ENCODE results near the gene CFAP74. TPM values are rescaled to one million over a fixed set of nuclear protein-coding genes. Genes with fewer than 3 reads are reported as not detected.
"Not testable (repeated sequence)": the region's sequence is repeated elsewhere in the genome, so short reads cannot be mapped to it uniquely, and the experiment has no call there.

CFAP74 gene
- total and polyA plus RNA-seq, 12 donors: 0.03 TPM; not detected in 11

GRCh38 chr1:1984560-1985070 lies 19.0 kb downstream of the CFAP74 start:
- Histone ChIP-seq H3K27ac (no peak overlapping the region), H3K4me1 (peaks cover 0 to 12% (median 6%) of the 10 kb centered on the region in 9 donors), H3K4me3 (no peak overlapping the region), H3K27me3 (peaks cover 0 to 36% (median 23%) of the 10 kb centered on the region in 7 donors), H3K9me3 (no peaks in the 10 kb centered on the region), H3K36me3 (no peaks in the 10 kb centered on the region)
- DNase-seq: no peak
- intact Hi-C loops (cut with DNase I): no loop called here
- WGBS, 2 donors: 83 to 84% methylated on average over 17 of the region's 17 CpGs
- ATAC-seq: no peak
- no peak for TF ChIP-seq CTCF (IDR thresholded peaks at IDR 0.05)

GRCh38 chr1:1982379-1983232 lies 21.0 kb downstream of the CFAP74 start:
- Histone ChIP-seq H3K27ac (no peak overlapping the region), H3K4me1 (no peaks in the 10 kb centered on the region), H3K9me3 (no peaks in the 10 kb centered on the region), H3K36me3 (no peaks in the 10 kb centered on the region), H3K4me3 (no peak overlapping the region), H3K27me3 (peaks cover 0 to 27% (median 15%) of the 10 kb centered on the region in 7 donors)
- no peak for TF ChIP-seq CTCF (IDR thresholded peaks at IDR 0.05)
- intact Hi-C loops (cut with DNase I): no loop called here
- WGBS, 2 donors: 87 to 92% methylated on average over 36 of the region's 36 CpGs
- DNase-seq (no peak), ATAC-seq (no peak)

GRCh38 chr1:1981631-1982327 lies 21.8 kb downstream of the CFAP74 start:
- DNase-seq; intact Hi-C loops (cut with DNase I); H3K4me3 ChIP-seq; H3K4me1 ChIP-seq; H3K27ac ChIP-seq; H3K9me3 ChIP-seq; H3K36me3 ChIP-seq; ATAC-seq: not testable (repeated sequence)
- peaks cover 0 to 18% (median 7%) of the 10 kb centered on the region in 7 donors for H3K27me3 ChIP-seq
- 89 to 98% methylated on average over 68 to 69 of the region's 73 CpGs for WGBS, 2 donors

GRCh38 chr1:1981142-1981500 lies 22.5 kb downstream of the CFAP74 start:
- no peaks in the 10 kb centered on the region for H3K36me3 ChIP-seq
- TF ChIP-seq CTCF (IDR thresholded peaks at IDR 0.05): no peak
- H3K4me3 ChIP-seq: no peak overlapping the region
- DNase-seq (no peak), ATAC-seq (no peak)
- no peak overlapping the region for H3K27ac ChIP-seq
- peaks cover 0 to 12% (median 2%) of the 10 kb centered on the region in 7 donors for H3K27me3 ChIP-seq
- 93 to 97% methylated on average over 26 of the region's 26 CpGs for WGBS, 2 donors
- intact Hi-C loops (cut with DNase I): no loop called here
- H3K9me3 ChIP-seq: no peaks in the 10 kb centered on the region
- H3K4me1 ChIP-seq: no peaks in the 10 kb centered on the region
